Right lobe of liver (tissue), 6 donors: ENCODE measurements around the gene GLP2R. TPM values are rescaled to one million over a fixed set of nuclear protein-coding genes. Genes with fewer than 3 reads are reported as not detected.
A peak's percentile ranks its signal among the peaks of the same experiment; 100 is the strongest.

ENCODE experiments used
- ATAC-seq, 4 donors: fragments of 200-7000 bp; cut with Tn5 transposase; one replicate each; pipeline ENCODE4 v1.9.1; 2020; ENCODE audit warnings: mild to moderate bottlenecking in 4 of 4, moderate library complexity in 4 of 4
- DNase-seq, 3 donors: peaks; one replicate each; pipeline ENCODE4 v3.0.0-alpha.2; 2020
- H3K27ac ChIP-seq, 3 donors: fragments of 200-600 bp; one replicate each; pipeline ENCODE4 v1.8.0; 2022
- H3K27me3 ChIP-seq, 2 donors: fragments of 200-600 bp; one replicate each; pipeline ENCODE4 v1.8.0; 2022
- H3K36me3 ChIP-seq, 4 donors: fragments of 200-600 bp; sonication (generic) in 1 of 4; one replicate each; pipeline versions ENCODE4 v1.5.1 to v1.8.0; 2017 to 2022; ENCODE audit warnings: control low read depth in 1 of 4
- H3K4me1 ChIP-seq, 4 donors: fragments of 200-600 bp; sonication (generic) in 1 of 4; one replicate each; pipeline versions ENCODE4 v1.5.1 to v1.8.0; 2017 to 2022; ENCODE audit warnings: control low read depth in 1 of 4
- H3K4me3 ChIP-seq, 3 donors: fragments of 200-600 bp; one replicate each; pipeline ENCODE4 v1.8.0; 2022
- H3K9me3 ChIP-seq, 4 donors: fragments of 200-600 bp; sonication (generic) in 1 of 4; one replicate each; pipeline versions ENCODE4 v1.5.1 to v1.8.0; 2017 to 2022; ENCODE audit warnings: control low read depth in 1 of 4
- POLR2A ChIP-seq: fragments of 450-650 bp; IDR thresholded peaks from one replicate; pipeline ENCODE4 v1.6.1; 2017; ENCODE audit warnings: antibody characterized with exemption, mild to moderate bottlenecking
- WGBS: methylation state at CpG from one replicate; pipeline ENCODE4 v1.1.6; 2018; ENCODE audit warnings: low coverage, low lambda C conversion rate; ENCODE audit not compliant: insufficient coverage; ENCODE audit errors: missing lambda C conversion rate; 5-methylcytosine and 5-hydroxymethylcytosine counted together
- intact Hi-C, 2 donors: fragments of 100-400 bp; cut with DNase I; formaldehyde crosslinking; loops; one replicate each; pipeline versions ENCODE4 v1.11.2 to v1.14.1; 2022
- total RNA-seq, 6 experiments: library from RNA; depleted of rRNA in 2 of 6; stranded (reverse); fragments of >200 nt in 2 of 6; fragmentation: NEBNext Ultra II Directional in 3 of 6; extraction: Animal tissue kit (Norgen Biotek cat#: 25700) in 3 of 6; gene quantifications; one replicate each; pipeline versions ENCODE4 v1.1.0 to v1.2.4, GENCODE V29; 2016 to 2023
- TF ChIP-seq, protein P1 (sequence below), 4 donors: fragments of 200-600 bp in 3 of 4; fragments of 450-650 bp in 1 of 4; IDR thresholded peaks; one replicate each; pipeline versions ENCODE4 v1.5.1 to v1.8.0; 2016 to 2022; ENCODE audit warnings: antibody characterized with exemption in 4 of 4, mild to moderate bottlenecking in 2 of 4
- donor health status: DM: no; HTN: yes; CAD: no.
- donor health status: DM: no; HTN: no; CAD: no.
- donor health status: DM: no; HTN: no; CAD: no.
- donor health status: DM: no; HTN: yes; CAD: no.
- donor health status: DM: no; HTN: yes; CAD: no.

GLP2R gene
- total RNA-seq, 6 experiments from 2014 or later = 0.12 to 2.4 (median 0.63) TPM

- H3K36me3 ChIP-seq = no peaks in the 10 kb centered on the region
- WGBS = 52% methylated on average over 3 of the region's 8 CpGs
- TF ChIP-seq POLR2A = no peak
- TF ChIP-seq, protein P1, sequence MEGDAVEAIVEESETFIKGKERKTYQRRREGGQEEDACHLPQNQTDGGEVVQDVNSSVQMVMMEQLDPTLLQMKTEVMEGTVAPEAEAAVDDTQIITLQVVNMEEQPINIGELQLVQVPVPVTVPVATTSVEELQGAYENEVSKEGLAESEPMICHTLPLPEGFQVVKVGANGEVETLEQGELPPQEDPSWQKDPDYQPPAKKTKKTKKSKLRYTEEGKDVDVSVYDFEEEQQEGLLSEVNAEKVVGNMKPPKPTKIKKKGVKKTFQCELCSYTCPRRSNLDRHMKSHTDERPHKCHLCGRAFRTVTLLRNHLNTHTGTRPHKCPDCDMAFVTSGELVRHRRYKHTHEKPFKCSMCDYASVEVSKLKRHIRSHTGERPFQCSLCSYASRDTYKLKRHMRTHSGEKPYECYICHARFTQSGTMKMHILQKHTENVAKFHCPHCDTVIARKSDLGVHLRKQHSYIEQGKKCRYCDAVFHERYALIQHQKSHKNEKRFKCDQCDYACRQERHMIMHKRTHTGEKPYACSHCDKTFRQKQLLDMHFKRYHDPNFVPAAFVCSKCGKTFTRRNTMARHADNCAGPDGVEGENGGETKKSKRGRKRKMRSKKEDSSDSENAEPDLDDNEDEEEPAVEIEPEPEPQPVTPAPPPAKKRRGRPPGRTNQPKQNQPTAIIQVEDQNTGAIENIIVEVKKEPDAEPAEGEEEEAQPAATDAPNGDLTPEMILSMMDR (IDR thresholded peaks at IDR 0.05) = no peak
Observed at GRCh38 chr17:9887508-9887907, 61.8 kb downstream of the GLP2R start.

DNA sequence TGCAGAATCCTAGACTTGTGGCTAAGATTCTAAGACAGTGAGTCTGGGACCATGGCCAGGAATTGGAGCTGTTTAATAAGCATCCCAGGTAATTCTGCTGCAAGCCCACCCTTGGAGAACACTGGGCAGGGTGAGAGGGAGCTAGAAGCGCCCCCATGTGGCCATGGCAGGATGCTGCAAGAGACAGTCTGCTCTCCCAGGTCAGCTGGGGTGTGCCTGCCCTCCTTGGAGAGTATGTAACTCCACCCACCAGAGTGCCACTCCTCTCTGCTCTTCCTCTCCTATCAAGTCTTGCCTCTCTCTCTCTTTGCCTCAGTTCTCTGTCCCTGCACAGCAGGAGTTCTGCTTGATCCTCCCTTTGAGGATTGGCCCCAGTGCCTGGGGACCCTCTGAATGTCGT is 64.4 kb downstream of the GLP2R start:
- Histone ChIP-seq H3K27ac (no peak overlapping the region), H3K9me3 (no peaks in the 10 kb centered on the region), H3K36me3 (no peaks in the 10 kb centered on the region), H3K4me1 (no peaks in the 10 kb centered on the region), H3K27me3 (no peaks in the 10 kb centered on the region), H3K4me3 (no peak overlapping the region)
- TF ChIP-seq POLR2A = no peak
- TF ChIP-seq, protein P1 (IDR thresholded peaks at IDR 0.05) = peak in 3 of 4 donors; percentile 16 to 42 (median 29)
- ATAC-seq = peak in 2 of 4 donors; percentile 39 to 53
- intact Hi-C loops = no loop called here
- DNase-seq = no peak
- 22% methylated on average over 1 of the region's 2 CpGs for WGBS

More at GRCh38 chr17:9887508-9887907, 61.8 kb downstream of the GLP2R start:
- H3K27ac ChIP-seq = no peak overlapping the region
- intact Hi-C loops = no loop called here
- peaks cover 0 to 10% (median 0%) of the 10 kb centered on the region in 4 donors for H3K9me3 ChIP-seq
- ATAC-seq (no peak), DNase-seq (no peak)
- H3K4me1 ChIP-seq = no peaks in the 10 kb centered on the region
- no peak overlapping the region for H3K4me3 ChIP-seq
- H3K27me3 ChIP-seq = no peaks in the 10 kb centered on the region

DNA sequence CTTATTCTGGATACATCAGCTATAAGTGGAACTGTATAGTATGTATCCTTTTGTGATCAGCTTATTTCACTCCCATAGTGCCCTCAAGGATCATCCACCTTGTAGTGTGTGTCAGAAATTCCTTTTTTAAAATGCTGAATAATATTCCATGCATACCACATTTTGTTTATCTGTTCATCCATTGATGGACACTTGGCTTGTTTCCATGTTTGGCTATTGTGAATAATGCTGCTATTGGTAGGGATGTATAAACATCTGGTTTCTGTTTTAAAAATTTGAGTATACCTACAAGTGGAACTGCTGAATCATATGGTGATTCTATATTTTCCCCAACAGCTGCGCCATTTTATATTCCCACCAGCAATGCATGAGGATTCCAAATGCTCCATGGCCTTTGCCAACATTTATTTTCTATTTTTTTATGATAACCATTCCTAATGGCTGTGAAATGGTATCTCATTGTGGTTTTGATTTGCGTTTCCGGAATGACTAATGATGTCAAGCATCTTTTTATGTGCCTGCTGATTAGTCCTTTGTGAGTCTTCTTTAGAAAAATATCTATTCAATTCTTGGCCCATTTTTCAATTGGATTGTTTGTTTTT is 67.8 kb downstream of the GLP2R start:
- Histone ChIP-seq H3K4me3 (no peak overlapping the region), H3K36me3 (no peaks in the 10 kb centered on the region), H3K4me1 (no peaks in the 10 kb centered on the region), H3K27me3 (no peaks in the 10 kb centered on the region), H3K9me3 (no peaks in the 10 kb centered on the region), H3K27ac (no peak overlapping the region)
- TF ChIP-seq POLR2A = no peak
- TF ChIP-seq, protein P1 (IDR thresholded peaks at IDR 0.05) = no peak
- WGBS = 62% methylated on average over 3 of the region's 3 CpGs
- intact Hi-C loops = no loop called here
- no peak for ATAC-seq
- DNase-seq = no peak

- no peak for TF ChIP-seq POLR2A
- TF ChIP-seq, protein P1 (IDR thresholded peaks at IDR 0.05) = no peak
- intact Hi-C loops = no loop called here
- ATAC-seq = no peak
- H3K36me3 ChIP-seq = no peaks in the 10 kb centered on the region
- H3K4me3 ChIP-seq = no peak overlapping the region
- 63% methylated on average over 3 of the region's 3 CpGs for WGBS
- no peaks in the 10 kb centered on the region for H3K9me3 ChIP-seq
- no peak overlapping the region for H3K27ac ChIP-seq
- no peak for DNase-seq
- H3K27me3 ChIP-seq = no peaks in the 10 kb centered on the region
- no peaks in the 10 kb centered on the region for H3K4me1 ChIP-seq
Observed at GRCh38 chr17:9894231-9894630, 68.5 kb downstream of the GLP2R start.

- TF ChIP-seq, protein P1 (IDR thresholded peaks at IDR 0.05) = no peak
- TF ChIP-seq POLR2A = no peak
- no peak for ATAC-seq
- no peak for DNase-seq
- H3K9me3 ChIP-seq = no peaks in the 10 kb centered on the region
- H3K27me3 ChIP-seq = no peaks in the 10 kb centered on the region
- H3K4me3 ChIP-seq = no peak overlapping the region
- no peak overlapping the region for H3K27ac ChIP-seq
- intact Hi-C loops = no loop called here
- no peaks in the 10 kb centered on the region for H3K36me3 ChIP-seq
- no peaks in the 10 kb centered on the region for H3K4me1 ChIP-seq
Observed at GRCh38 chr17:9895923-9896322, 70.2 kb downstream of the GLP2R start.
